Endothelial cell of umbilical vein (primary cell): ENCODE results near the gene GPATCH1. TPM values are rescaled to one million over a fixed set of nuclear protein-coding genes. Genes with fewer than 3 reads are reported as not detected.

Source experiments
- BruUV-seq: library from RNA; stranded (reverse); fragments of 400-500 nt; replicated peaks from 2 replicates; lab custom pipeline; 2021; lab: Mats Ljungman, UMichigan
- CTCF ChIA-PET: fragments of 300-600, 350-600 bp; sonication (Branson Sonifier 250); formaldehyde crosslinking; loops from one replicate; lab custom pipeline; 2021; ENCODE audit warnings: antibody characterized with exemption, inconsistent platforms; lab: Charles Lee
- POLR2A ChIA-PET: fragments of 300-600, 350-600 bp; sonication (Branson Sonifier 250); formaldehyde crosslinking; loops from one replicate; lab custom pipeline; 2021; ENCODE audit warnings: antibody characterized with exemption, inconsistent platforms; lab: Charles Lee
- DNase-seq: peaks from one replicate; pipeline ENCODE4 v3.0.0-alpha.2; 2011; ENCODE audit warnings: low read depth, low spot score
- FAIRE-seq: peaks from 2 replicates; lab custom pipeline; 2011; peaks lifted over from hg19 to GRCh38; lab: Jason Lieb, UNC
- H2AFZ ChIP-seq: 2 replicates; pipeline ENCODE4 v1.6.0; 2012; ENCODE audit warnings: low read depth, low read length, control low read depth, inconsistent platforms
- H3K27ac ChIP-seq: 2 replicates; pipeline ENCODE4 v1.5.1; 2011; ENCODE audit warnings: low read depth, mild to moderate bottlenecking, control low read depth, low read length, moderate library complexity; ENCODE audit not compliant: insufficient read depth
- H3K27me3 ChIP-seq, 2 experiments: 2 replicates each; pipeline versions ENCODE4 v1.6.0 to v1.6.1; 2011; ENCODE audit warnings: low read length in 2 of 2, mixed read lengths in 1 of 2; ENCODE audit not compliant: control insufficient read depth in 2 of 2, insufficient read depth in 2 of 2
- H3K36me3 ChIP-seq, 2 experiments: 2 replicates in 1 of 2; 3 replicates in 1 of 2; pipeline ENCODE4 v1.5.1; 2011; ENCODE audit warnings: low read length in 2 of 2, mild to moderate bottlenecking in 1 of 2, moderate library complexity in 1 of 2; ENCODE audit not compliant: control insufficient read depth in 2 of 2, insufficient read depth in 2 of 2; ENCODE audit errors: extremely low read depth in 1 of 2
- H3K4me1 ChIP-seq: 3 replicates; pipeline ENCODE4 v1.5.1; 2011; ENCODE audit warnings: mild to moderate bottlenecking, low read length; ENCODE audit not compliant: control insufficient read depth, insufficient read depth; ENCODE audit errors: extremely low read depth
- H3K4me2 ChIP-seq: 2 replicates; pipeline ENCODE4 v1.6.1; 2011; ENCODE audit warnings: low read length, control low read depth, mixed read lengths; ENCODE audit not compliant: insufficient read depth
- H3K4me3 ChIP-seq, 3 experiments: fragments of 200-600 bp in 1 of 3; sonication (generic), shearing (Covaris generic) in 1 of 3; replicated peaks in 1 of 3; 2 replicates each; pipeline ENCODE4 v1.5.1; 2011 to 2016; ENCODE audit warnings: control low read depth in 3 of 3, low read length in 3 of 3, mild to moderate bottlenecking in 2 of 3, inconsistent platforms in 1 of 3, low read depth in 1 of 3, moderate library complexity in 1 of 3; ENCODE audit not compliant: insufficient read depth in 1 of 3
- H3K79me2 ChIP-seq: 2 replicates; pipeline ENCODE4 v1.6.0; 2012; ENCODE audit warnings: low read length, inconsistent platforms; ENCODE audit not compliant: control insufficient read depth, insufficient read depth
- H3K9ac ChIP-seq: replicated peaks from 2 replicates; pipeline ENCODE3; 2011; ENCODE audit warnings: low read length, control low read depth; ENCODE audit not compliant: insufficient read depth; ENCODE audit errors: extremely low read depth
- H3K9me1 ChIP-seq: replicated peaks from 3 replicates; pipeline ENCODE4 v1.6.0; 2011; ENCODE audit warnings: mild to moderate bottlenecking, low read length; ENCODE audit not compliant: control insufficient read depth, insufficient read depth; ENCODE audit errors: extremely low read depth
- H3K9me3 ChIP-seq: replicated peaks from 2 replicates; pipeline ENCODE4 v1.5.1; 2012; ENCODE audit warnings: low read length, inconsistent platforms; ENCODE audit not compliant: control insufficient read depth, insufficient read depth
- H4K20me1 ChIP-seq: replicated peaks from 2 replicates; pipeline ENCODE3; 2011; ENCODE audit warnings: mild to moderate bottlenecking, low read length; ENCODE audit not compliant: control insufficient read depth, insufficient read depth; ENCODE audit errors: extremely low read depth
- EZH2 ChIP-seq: IDR thresholded peaks from 2 replicates; pipeline ENCODE4 v1.6.1; 2012; ENCODE audit warnings: borderline replicate concordance, low read depth, mild to moderate bottlenecking, moderate library complexity, low read length, inconsistent platforms; ENCODE audit not compliant: severe bottlenecking
- FOS ChIP-seq: IDR thresholded peaks from 2 replicates; pipeline ENCODE4 v1.6.1; 2011; ENCODE audit warnings: mild to moderate bottlenecking, low read length, moderate library complexity, borderline replicate concordance; ENCODE audit not compliant: insufficient read depth
- GATA2 ChIP-seq: IDR thresholded peaks from 2 replicates; pipeline ENCODE4 v1.7.0; 2011; ENCODE audit warnings: low read depth, mild to moderate bottlenecking, moderate library complexity, mixed read lengths, low read length; ENCODE audit not compliant: insufficient read length, insufficient read depth
- JUN ChIP-seq: IDR thresholded peaks from 2 replicates; pipeline ENCODE4 v1.6.1; 2011; ENCODE audit warnings: borderline replicate concordance, low read depth; ENCODE audit not compliant: insufficient read length, insufficient read depth
- MYC ChIP-seq: IDR thresholded peaks from one replicate; pipeline ENCODE4 v1.6.1; 2011; ENCODE audit warnings: mild to moderate bottlenecking, low read depth, low read length
- POLR2A ChIP-seq: IDR thresholded peaks from 2 replicates; pipeline ENCODE4 v1.6.1; 2012; ENCODE audit warnings: low read depth, mild to moderate bottlenecking, control low read depth, low read length
- POLR2AphosphoS5 ChIP-seq: IDR thresholded peaks from 2 replicates; pipeline ENCODE4 v1.6.1; 2012; ENCODE audit warnings: low read depth, mild to moderate bottlenecking, control low read depth, low read length, moderate library complexity; ENCODE audit not compliant: insufficient read depth
- dilution Hi-C: fragments of 300-500 bp; cut with MboI; formaldehyde crosslinking; loops from one replicate; pipeline ENCODE4 v1.15.0; 2019; ENCODE audit warnings: low sequenced_read_pairs; ENCODE audit not compliant: extremely low pct_ligation_motif_present
- intact Hi-C: fragments of 100-400 bp; cut with micrococcal nuclease; formaldehyde crosslinking; loops from one replicate; pipeline ENCODE4 v1.10.0; 2022
- polyA plus RNA-seq, 4 experiments: library from polyadenylated mRNA; depleted of rRNA in 3 of 4; stranded (reverse) in 3 of 4; unstranded in 1 of 4; fragments of >200 nt; gene quantifications; 2 replicates each; pipeline versions ENCODE4 v1.2.1 to v1.2.3, GENCODE V29; 2011 to 2012; ENCODE audit warnings: missing spikeins in 1 of 4
- total RNA-seq: library from RNA; stranded (reverse); gene quantifications from 2 replicates; pipeline ENCODE4 v1.2.3, GENCODE V29; 2021
- TF ChIP-seq, protein P1 (sequence below), 2 donors: IDR thresholded peaks; 1 replicate in 1 of 2; 2 replicates in 1 of 2; pipeline ENCODE4 v1.5.1; 2011; ENCODE audit warnings: low read length in 2 of 2, mild to moderate bottlenecking in 2 of 2, moderate library complexity in 2 of 2, control low read depth in 1 of 2, inconsistent platforms in 1 of 2, low read depth in 1 of 2; ENCODE audit not compliant: insufficient read depth in 1 of 2; ENCODE audit errors: extremely low read depth in 1 of 2
- TF ChIP-seq, protein P2 (sequence below): IDR thresholded peaks from 2 replicates; pipeline ENCODE4 v1.6.1; 2011; ENCODE audit not compliant: insufficient read depth, insufficient read length

The GPATCH1 gene
- total and polyA plus RNA-seq, 2 donors (not counting 3 experiments of a cell fraction or from before 2014, with no cell fraction given), result 4.5 to 9.2 TPM

GRCh38 chr19:33171222-33171795 is 90.3 kb downstream of the GPATCH1 start:
- intact Hi-C loops, result no loop called here
- Histone ChIP-seq H3K79me2 (no peaks in the 10 kb centered on the region), H3K4me2 (no peak overlapping the region), H3K4me3 (no peak overlapping the region), H3K36me3 (no peaks in the 10 kb centered on the region), H3K4me1 (peaks cover 6% of the 10 kb centered on the region), H2AFZ (no peak overlapping the region), H3K9me1 (no peaks in the 10 kb centered on the region), H3K27ac (no peak overlapping the region), H3K9ac (no peak overlapping the region), H3K27me3 (no peaks in the 10 kb centered on the region), H3K9me3 (no peaks in the 10 kb centered on the region), H4K20me1 (no peaks in the 10 kb centered on the region)
- TF ChIP-seq GATA2 (no peak), POLR2AphosphoS5 (no peak), JUN (no peak), POLR2A (no peak), MYC (no peak), EZH2 (no peak), FOS (no peak)
- TF ChIP-seq, protein P1, sequence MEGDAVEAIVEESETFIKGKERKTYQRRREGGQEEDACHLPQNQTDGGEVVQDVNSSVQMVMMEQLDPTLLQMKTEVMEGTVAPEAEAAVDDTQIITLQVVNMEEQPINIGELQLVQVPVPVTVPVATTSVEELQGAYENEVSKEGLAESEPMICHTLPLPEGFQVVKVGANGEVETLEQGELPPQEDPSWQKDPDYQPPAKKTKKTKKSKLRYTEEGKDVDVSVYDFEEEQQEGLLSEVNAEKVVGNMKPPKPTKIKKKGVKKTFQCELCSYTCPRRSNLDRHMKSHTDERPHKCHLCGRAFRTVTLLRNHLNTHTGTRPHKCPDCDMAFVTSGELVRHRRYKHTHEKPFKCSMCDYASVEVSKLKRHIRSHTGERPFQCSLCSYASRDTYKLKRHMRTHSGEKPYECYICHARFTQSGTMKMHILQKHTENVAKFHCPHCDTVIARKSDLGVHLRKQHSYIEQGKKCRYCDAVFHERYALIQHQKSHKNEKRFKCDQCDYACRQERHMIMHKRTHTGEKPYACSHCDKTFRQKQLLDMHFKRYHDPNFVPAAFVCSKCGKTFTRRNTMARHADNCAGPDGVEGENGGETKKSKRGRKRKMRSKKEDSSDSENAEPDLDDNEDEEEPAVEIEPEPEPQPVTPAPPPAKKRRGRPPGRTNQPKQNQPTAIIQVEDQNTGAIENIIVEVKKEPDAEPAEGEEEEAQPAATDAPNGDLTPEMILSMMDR (IDR thresholded peaks at IDR 0.05; ENCODE audit: extremely low read depth in 1 of 2, insufficient read depth in 1 of 2, low read depth in 1 of 2, low read length in 2 of 2), result no peak
- TF ChIP-seq, protein P2, sequence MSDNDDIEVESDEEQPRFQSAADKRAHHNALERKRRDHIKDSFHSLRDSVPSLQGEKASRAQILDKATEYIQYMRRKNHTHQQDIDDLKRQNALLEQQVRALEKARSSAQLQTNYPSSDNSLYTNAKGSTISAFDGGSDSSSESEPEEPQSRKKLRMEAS, result no peak
- DNase-seq (no peak), FAIRE-seq (no peak)
- dilution Hi-C loops, result no loop called here
- BruUV-seq, result no TSS peak
- CTCF ChIA-PET, result interaction anchor here (0.9 to 1.1 kb wide), 2 partner anchors 13 to 46 kb away, joined by 4 to 5 read pairs; no protein-coding TSS in a partner anchor
- POLR2A ChIA-PET, result no interaction called here
